ENCODE data around the gene COMT.
"Not testable (repeated sequence)": the region's sequence is repeated elsewhere in the genome, so short reads cannot be mapped to it uniquely, and the experiment has no call there.

Gene COMT

GRCh38 chr22:19941365-19942082 lies at the start of gene COMT, which contains the start of gene TXNRD2:
Gene COMT, plus strand, starts transcription at chr22:19941772. Its CDS starts 20,755 bp downstream, at chr22:19962527.
Gene TXNRD2, minus strand, starts transcription at chr22:19941818. Its CDS starts 15 bp downstream, at chr22:19941803.
- peak; percentile 90 for DNase-seq (ENCODE audit: low spot score)

- no peak for DNase-seq (ENCODE audit: low spot score)
Measured at GRCh38 chr22:19892257-19892879, 49.2 kb upstream of the COMT start.

GRCh38 chr22:19892925-19893324 lies 48.6 kb upstream of the COMT start:
- no peak for DNase-seq (ENCODE audit: low spot score)

- DNase-seq (ENCODE audit: low spot score), result no peak
Measured at GRCh38 chr22:19893363-19893762, 48.2 kb upstream of the COMT start.

GRCh38 chr22:19895160-19895849 lies 46.3 kb upstream of the COMT start:
- no peak for DNase-seq (ENCODE audit: low spot score)

- no peak for DNase-seq (ENCODE audit: low spot score)
Measured at GRCh38 chr22:19896665-19897355, 44.8 kb upstream of the COMT start.

- no peak for DNase-seq (ENCODE audit: low spot score)
Measured at GRCh38 chr22:19897726-19898125, 43.8 kb upstream of the COMT start.

GRCh38 chr22:19898145-19898544 lies 43.4 kb upstream of the COMT start:
- DNase-seq (ENCODE audit: low spot score), result no peak

GRCh38 chr22:19898831-19899567 lies 42.6 kb upstream of the COMT start:
- DNase-seq (ENCODE audit: low spot score), result no peak

- DNase-seq (ENCODE audit: low spot score), result no peak
Measured at GRCh38 chr22:19900707-19901436, 40.7 kb upstream of the COMT start.

GRCh38 chr22:19901577-19902244 lies 39.9 kb upstream of the COMT start:
- no peak for DNase-seq (ENCODE audit: low spot score)

- DNase-seq (ENCODE audit: low spot score), result no peak
Measured at GRCh38 chr22:19902245-19902715, 39.3 kb upstream of the COMT start.

- no peak for DNase-seq (ENCODE audit: low spot score)
Measured at GRCh38 chr22:19903031-19903430, 38.5 kb upstream of the COMT start.

GRCh38 chr22:19903513-19903912 lies 38.1 kb upstream of the COMT start:
- no peak for DNase-seq (ENCODE audit: low spot score)

GRCh38 chr22:19904174-19904856 lies 37.3 kb upstream of the COMT start:
- no peak for DNase-seq (ENCODE audit: low spot score)

- no peak for DNase-seq (ENCODE audit: low spot score)
Measured at GRCh38 chr22:19904935-19905334, 36.6 kb upstream of the COMT start.

GRCh38 chr22:19905347-19906276 lies 36.0 kb upstream of the COMT start:
- DNase-seq (ENCODE audit: low spot score), result no peak

GRCh38 chr22:19906864-19907263 lies 34.7 kb upstream of the COMT start:
- DNase-seq (ENCODE audit: low spot score), result not testable (repeated sequence)

- DNase-seq (ENCODE audit: low spot score), result not testable (repeated sequence)
Measured at GRCh38 chr22:19907902-19908301, 33.7 kb upstream of the COMT start.
